GM04503 (cell line): ENCODE measurements around the gene PDPK1.

ENCODE experiments used
- DNase-seq: peaks from one replicate; pipeline ENCODE4 v3.0.0-alpha.2; 2012; ENCODE audit warnings: low read depth

Gene PDPK1

GRCh38 chr16:2507052-2507659, 30.7 kb upstream of the PDPK1 start:
- DNase-seq = no peak

- no peak for DNase-seq
These were observed 30.2 kb upstream of the PDPK1 start for GRCh38 chr16:2507665-2508064.

GRCh38 chr16:2508722-2509400, 29.0 kb upstream of the PDPK1 start:
- no peak for DNase-seq

- DNase-seq = no peak
These were observed 26.6 kb upstream of the PDPK1 start for GRCh38 chr16:2511128-2511800.

GRCh38 chr16:2511996-2512734, 25.7 kb upstream of the PDPK1 start:
- DNase-seq = no peak

- no peak for DNase-seq
These were observed 25.0 kb upstream of the PDPK1 start for GRCh38 chr16:2512735-2513404.

- no peak for DNase-seq
These were observed 24.2 kb upstream of the PDPK1 start, which contains the start of gene ATP6V0C for GRCh38 chr16:2513405-2514332. TSS of gene ATP6V0C (plus strand) at chr16:2513952. CDS start at chr16:2514104, 152 bp downstream.

GRCh38 chr16:2514333-2515179, 23.3 kb upstream of the PDPK1 start:
- no peak for DNase-seq

GRCh38 chr16:2515180-2515851, 22.5 kb upstream of the PDPK1 start:
- DNase-seq = no peak

- no peak for DNase-seq
These were observed 21.2 kb upstream of the PDPK1 start for GRCh38 chr16:2516391-2517240.

GRCh38 chr16:2517954-2518605, 19.7 kb upstream of the PDPK1 start:
- no peak for DNase-seq

- DNase-seq = no peak
These were observed 18.8 kb upstream of the PDPK1 start for GRCh38 chr16:2518823-2519710.

GRCh38 chr16:2519711-2520080, 18.1 kb upstream of the PDPK1 start:
- DNase-seq = no peak

GRCh38 chr16:2520097-2520783, 17.6 kb upstream of the PDPK1 start, which contains the start of gene AMDHD2:
TSS of gene AMDHD2 (plus strand) at chr16:2520371. CDS start at chr16:2520459, 88 bp downstream.
- DNase-seq = no peak

GRCh38 chr16:2520784-2521531, 16.9 kb upstream of the PDPK1 start:
- DNase-seq = no peak
